Measurements from ENCODE around the gene OR2F2.

GRCh38 chr7:143931739-143932138 lies 3.3 kb upstream of the OR2F2 start:
- TF ChIP-seq, protein P1, sequence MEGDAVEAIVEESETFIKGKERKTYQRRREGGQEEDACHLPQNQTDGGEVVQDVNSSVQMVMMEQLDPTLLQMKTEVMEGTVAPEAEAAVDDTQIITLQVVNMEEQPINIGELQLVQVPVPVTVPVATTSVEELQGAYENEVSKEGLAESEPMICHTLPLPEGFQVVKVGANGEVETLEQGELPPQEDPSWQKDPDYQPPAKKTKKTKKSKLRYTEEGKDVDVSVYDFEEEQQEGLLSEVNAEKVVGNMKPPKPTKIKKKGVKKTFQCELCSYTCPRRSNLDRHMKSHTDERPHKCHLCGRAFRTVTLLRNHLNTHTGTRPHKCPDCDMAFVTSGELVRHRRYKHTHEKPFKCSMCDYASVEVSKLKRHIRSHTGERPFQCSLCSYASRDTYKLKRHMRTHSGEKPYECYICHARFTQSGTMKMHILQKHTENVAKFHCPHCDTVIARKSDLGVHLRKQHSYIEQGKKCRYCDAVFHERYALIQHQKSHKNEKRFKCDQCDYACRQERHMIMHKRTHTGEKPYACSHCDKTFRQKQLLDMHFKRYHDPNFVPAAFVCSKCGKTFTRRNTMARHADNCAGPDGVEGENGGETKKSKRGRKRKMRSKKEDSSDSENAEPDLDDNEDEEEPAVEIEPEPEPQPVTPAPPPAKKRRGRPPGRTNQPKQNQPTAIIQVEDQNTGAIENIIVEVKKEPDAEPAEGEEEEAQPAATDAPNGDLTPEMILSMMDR (IDR thresholded peaks at IDR 0.05) = no peak
- no peak for TF ChIP-seq POLR2A (IDR thresholded peaks at IDR 0.05)
